ENCODE measurements around the gene TXNIP.

DNA sequence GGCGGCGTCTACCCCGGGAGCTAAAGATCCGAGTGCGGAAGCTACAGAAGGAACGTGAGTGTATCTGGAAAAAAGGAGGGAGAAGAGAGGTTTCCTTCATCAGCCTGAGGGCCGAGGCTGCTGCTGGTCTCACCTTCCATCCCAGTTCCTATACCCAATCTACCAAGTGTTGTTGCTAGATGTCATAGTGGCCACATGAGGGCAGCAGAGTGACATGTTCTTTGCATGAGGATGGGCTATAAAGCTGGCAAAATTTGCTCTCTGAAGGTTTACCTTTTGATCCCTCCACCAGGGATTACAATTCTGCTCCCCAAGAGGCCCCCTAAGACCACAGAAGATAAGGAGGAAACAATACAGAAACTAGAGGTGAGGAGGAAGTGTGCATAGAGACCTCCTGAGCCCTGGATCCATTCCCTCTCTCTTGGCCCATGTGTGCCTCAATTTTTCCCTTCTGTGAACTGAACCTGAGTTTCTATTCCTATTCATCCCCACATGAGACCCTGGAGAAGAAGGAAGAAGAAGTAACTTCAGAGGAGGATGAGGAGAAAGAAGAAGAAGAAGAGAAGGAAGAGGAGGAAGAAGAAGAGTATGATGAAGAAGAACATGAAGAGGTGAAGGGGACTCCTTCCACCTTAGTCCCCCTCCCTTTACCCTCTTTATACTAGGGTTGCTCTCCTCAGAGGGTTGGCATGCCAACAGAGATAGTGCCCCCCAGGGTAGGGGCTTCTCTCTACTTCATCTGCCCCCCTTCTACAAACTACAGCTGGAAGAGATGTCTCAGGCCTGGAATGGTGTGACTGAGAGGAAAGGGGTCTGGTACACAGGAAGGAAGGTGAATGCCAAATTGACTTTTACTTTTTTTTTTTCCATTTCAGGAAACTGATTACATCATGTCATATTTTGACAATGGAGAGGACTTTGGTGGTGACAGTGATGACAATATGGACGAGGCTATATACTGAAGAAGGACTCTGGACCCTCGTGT lies 18.6 kb downstream of the TXNIP start:
- TF ChIP-seq, protein P1, sequence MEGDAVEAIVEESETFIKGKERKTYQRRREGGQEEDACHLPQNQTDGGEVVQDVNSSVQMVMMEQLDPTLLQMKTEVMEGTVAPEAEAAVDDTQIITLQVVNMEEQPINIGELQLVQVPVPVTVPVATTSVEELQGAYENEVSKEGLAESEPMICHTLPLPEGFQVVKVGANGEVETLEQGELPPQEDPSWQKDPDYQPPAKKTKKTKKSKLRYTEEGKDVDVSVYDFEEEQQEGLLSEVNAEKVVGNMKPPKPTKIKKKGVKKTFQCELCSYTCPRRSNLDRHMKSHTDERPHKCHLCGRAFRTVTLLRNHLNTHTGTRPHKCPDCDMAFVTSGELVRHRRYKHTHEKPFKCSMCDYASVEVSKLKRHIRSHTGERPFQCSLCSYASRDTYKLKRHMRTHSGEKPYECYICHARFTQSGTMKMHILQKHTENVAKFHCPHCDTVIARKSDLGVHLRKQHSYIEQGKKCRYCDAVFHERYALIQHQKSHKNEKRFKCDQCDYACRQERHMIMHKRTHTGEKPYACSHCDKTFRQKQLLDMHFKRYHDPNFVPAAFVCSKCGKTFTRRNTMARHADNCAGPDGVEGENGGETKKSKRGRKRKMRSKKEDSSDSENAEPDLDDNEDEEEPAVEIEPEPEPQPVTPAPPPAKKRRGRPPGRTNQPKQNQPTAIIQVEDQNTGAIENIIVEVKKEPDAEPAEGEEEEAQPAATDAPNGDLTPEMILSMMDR (IDR thresholded peaks at IDR 0.05): peak; percentile 72 to 94 (median 93)
- no peak for TF ChIP-seq POLR2A (IDR thresholded peaks at IDR 0.05)

All from esophagus squamous epithelium (tissue), 4 donors.